AG20443 (cell line): Measurements from ENCODE around the gene ANP32B.
A peak's percentile ranks its signal among the peaks of the same experiment; 100 is the strongest.
"Not testable (repeated sequence)": the region's sequence is repeated elsewhere in the genome, so short reads cannot be mapped to it uniquely, and the experiment has no call there.

Source experiments
- DNase-seq: peaks from one replicate; pipeline ENCODE4 v3.0.0; 2012; ENCODE audit warnings: low spot score, mixed read lengths

The ANP32B gene

DNA sequence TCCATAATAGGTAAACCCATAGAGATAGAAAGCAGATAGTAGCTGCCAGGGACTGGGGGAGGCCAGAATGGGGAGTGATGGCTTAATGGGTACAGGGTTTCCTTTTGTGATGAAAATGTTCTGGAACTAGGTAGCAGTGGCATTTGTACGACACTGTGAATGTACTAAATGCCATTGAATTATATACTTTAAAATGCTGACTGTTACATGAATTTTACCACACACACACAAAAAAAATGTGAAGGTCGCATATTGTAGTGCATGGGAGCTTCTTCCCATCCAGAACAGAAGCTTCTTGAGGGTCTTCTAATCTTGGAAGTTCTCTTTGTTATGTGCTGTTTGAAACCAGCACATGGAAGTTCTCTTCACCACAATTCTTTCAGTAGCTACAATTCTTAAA is 19.9 kb upstream of the ANP32B start:
- DNase-seq, result no peak

- DNase-seq, result no peak
Measured at GRCh38 chr9:97964901-97965300, 18.2 kb upstream of the ANP32B start.

GRCh38 chr9:97966493-97966892 is 16.6 kb upstream of the ANP32B start:
- DNase-seq, result no peak

DNA sequence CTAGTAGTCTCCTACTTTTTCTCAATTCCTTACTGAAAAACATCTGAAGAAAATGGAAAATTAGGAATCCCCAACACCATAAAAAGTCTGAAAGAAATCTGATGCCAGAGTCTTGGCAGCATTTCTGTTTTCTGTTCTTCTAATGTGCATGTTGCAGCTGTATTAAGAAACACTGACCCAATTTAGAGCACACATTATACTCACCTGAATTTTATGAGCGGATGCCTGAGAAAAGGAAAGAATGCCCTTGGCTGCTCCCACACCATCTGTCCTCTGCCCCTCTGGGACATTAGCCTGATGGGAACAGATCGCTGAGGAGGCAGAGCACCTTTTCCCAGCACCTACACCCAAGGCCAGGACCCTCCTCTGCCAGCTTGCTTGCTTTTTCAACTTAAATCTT is 14.1 kb upstream of the ANP32B start:
- no peak for DNase-seq

GRCh38 chr9:97970165-97970564 is 13.0 kb upstream of the ANP32B start:
- DNase-seq, result no peak

GRCh38 chr9:97972753-97973152 is 10.4 kb upstream of the ANP32B start:
- DNase-seq, result no peak

- no peak for DNase-seq
Measured at GRCh38 chr9:97975376-97975775, 7.8 kb upstream of the ANP32B start.

- not testable (repeated sequence) for DNase-seq
Measured at GRCh38 chr9:97976633-97977032, 6.5 kb upstream of the ANP32B start.

DNA sequence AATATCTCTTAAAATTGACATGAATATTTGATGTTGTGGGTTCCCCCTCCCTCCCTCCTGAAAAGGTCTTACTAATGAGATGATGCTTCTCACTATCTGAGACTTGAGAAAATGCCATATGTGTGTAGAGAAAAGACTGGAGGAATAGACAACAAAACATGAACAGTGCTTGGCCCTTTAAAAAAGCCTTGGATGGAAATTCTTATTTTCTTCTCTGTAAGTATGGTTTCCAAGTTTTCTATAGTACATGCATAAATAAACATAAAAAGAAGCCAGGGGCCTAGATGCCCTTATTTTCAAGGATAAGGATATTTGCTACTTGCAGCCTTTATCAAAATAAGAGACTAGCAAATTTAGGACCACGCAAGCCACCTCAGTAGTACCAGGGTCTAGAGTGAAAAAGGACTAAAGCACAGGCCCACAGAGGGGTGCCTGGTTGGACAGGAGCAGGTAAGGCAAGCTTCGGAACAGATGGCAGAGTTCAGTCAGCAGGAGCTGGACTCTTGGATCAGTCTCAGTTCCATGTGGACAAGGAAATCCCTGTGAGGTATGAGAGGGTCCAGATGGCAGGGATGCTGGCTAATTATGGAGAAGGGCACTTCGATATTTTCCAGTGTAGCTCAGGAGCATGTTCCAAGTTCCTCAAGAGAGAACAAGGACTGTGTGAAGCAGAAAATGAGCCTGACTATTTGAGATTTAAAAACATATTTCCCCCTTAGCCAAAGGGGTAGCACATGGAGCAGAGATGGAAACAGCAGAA is 4.6 kb upstream of the ANP32B start:
- no peak for DNase-seq

DNA sequence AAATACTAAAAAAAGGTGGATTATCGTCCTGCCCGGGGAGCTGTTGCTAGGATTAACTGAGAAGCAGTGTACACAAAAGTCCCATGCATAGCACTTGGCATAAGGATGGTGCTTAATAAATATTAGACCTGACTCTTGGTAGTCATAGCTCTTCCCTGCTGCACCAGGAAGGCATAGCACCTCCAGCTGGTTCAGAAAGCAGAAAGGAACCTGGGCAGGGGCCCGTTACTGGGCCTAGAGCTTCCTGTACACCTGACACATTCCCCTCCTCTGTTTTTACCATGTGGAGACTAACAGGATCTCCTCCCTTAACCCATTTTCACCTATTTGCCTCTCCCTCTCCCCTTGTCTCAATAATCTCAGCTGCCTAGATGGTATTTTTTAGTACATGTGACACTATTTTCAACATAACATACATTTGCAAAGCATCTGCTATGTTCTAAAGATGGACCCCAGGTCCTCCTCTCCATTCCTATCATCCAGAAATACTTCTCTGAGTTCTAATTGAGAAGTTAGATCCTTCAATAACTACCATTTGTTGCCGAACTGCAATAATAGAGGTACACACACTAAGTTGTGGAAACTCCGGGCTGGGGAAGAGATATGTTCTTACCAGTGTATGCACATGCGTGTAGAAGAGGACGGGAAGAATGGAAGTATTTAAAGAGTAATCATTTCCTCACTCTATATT is 3.2 kb upstream of the ANP32B start:
- no peak for DNase-seq

DNA sequence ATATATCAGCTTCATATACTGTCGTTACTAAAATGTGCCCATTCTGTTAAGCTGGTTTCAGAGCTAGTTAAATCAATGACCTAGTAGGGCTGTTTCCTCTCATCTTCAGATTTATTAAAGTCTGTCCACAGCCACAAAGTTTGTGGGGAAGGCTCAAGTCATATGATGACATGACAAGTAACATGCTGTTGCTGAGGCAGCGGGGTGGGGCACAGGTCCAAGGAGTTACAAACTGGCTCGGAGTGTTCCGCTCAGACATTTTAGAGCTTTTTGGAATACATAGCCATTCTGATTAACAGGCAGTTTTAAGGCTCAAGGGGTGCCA is 2.7 kb upstream of the ANP32B start:
- DNase-seq, result peak; percentile 44

GRCh38 chr9:97980918-97981845 is 2.0 kb upstream of the ANP32B start:
- peak; percentile 20 for DNase-seq

- DNase-seq, result no peak
Measured at GRCh38 chr9:97981846-97982682, 1.1 kb upstream of the ANP32B start.

DNA sequence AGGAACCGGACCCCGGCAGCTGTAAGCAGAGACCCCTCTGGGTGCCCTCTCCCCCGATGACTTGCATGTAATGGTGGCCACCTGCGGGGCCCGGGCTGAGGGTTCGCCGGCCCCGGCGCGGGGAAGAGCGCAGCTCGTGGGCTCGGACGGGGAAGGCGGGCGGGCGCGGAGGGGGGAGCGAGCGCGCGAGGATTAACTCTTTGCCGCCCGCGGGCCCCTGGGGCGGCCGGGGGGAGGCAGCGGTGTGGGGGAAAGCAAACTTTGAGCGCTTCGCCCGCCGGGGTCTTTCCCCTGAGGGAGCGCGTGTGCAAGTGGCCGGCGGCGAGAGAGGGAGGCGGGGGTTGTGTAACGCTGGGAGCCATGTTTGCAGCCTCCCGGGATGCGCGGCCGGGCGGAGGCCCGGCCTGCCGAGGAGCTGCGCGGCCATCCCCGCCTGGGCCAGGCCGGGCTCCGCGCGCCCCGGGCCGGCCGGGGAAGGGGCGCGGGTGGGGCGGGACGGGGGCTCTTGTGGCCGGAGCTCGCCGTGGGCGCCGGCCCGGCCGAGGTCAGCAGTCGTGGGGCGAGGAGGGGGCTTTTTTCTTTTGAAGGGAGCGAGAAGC is 547 bp downstream of the ANP32B start:
- peak; percentile 67 for DNase-seq

GRCh38 chr9:97984188-97985057 is 1.3 kb downstream of the ANP32B start:
- DNase-seq, result peak; percentile 91

DNA sequence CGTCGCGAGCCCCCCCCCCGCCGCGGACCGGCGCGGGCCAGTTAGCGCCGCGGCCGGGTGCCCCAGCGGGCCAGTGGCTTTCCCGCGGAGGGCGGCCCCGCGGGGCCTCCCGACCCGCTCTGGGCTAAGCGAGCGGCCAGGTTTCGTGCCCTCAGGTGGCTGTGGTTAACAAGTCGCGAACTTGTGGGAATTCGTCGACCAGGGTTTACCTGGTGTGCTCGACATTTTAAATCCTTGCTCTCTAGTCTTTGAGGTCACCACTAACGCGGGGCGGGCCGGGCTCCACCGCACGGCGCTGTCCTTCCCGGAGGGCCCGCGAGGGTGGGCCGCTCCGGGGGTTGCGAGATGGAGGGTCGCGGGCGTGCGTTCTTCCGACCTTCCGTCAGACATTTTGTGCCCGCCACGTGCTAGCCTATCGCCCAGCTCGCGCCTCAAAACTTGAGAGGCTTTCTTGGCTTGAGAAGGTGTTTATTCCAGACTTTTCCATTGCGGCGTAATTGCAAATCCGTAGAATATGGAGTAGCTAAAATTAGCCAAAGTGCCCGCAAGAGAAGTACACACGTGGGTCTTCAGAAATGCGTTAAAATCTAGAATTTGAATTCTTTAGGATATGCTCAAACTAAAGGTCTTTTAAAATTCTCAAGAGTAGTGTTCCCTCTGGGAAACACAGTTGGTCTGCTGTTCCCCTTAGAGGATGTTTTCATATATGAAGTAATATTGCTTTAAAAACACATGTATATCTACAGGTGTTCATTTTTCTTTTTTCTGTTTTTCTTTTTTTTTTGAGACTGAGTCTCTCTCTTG is 2.1 kb downstream of the ANP32B start:
- DNase-seq, result no peak

DNA sequence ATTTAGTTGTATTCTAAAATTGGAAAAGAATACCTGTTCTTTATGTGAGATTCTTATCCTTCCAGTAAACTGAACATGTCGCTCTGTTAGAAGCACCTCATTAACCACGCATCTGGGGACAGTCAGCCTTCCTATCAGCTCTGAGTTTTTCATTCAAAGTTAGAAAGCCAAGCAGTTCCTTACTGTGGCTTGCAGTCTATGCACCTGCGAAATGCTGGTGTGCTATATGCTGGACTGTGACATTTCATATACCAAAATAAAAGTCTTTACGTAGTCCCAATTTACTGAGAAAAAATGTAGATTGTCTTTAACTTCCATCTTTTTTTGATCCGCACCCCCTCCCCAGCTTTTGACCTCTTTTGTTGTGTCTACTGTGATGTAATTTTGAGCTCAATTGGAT is 4.3 kb downstream of the ANP32B start:
- DNase-seq, result no peak

DNA sequence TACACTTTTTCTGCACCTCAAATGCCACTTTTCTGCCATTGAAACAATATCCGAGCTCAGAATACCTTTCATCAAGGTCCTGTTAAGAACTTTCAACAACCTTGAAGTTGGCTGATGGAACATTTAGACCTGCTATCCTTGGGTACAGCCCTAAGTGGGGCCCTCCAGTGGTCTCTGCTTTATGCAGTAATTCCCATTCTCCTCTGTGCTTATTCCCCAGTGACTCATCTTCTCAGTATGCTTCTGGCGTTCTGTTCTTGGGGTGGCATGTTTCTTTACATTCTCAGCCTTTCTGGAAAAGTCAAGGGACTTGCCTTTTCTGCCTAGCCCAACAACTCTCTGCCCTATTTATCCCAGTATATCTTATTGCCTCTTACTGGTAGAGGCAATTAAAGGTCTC is 7.1 kb downstream of the ANP32B start:
- peak; percentile 64 for DNase-seq

DNA sequence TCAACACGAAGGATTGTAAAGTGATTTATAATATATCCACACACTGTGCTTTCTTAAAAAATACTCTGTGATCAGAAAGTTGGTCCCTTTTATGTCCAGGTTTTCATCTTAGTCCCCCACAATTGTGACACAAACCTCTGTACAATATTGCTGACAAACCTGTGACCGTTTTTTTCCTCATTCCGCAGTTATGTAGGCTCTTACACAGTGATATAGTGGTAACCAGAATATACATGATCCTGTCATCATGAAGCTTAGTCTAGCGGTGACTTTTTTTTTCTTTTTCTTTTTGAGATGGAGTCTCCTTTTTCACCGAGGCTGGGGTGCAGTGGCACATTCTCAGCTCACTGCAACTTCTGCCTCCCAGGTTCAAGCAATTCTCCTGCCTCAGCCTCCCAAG is 8.7 kb downstream of the ANP32B start:
- no peak for DNase-seq

GRCh38 chr9:97992219-97992618 is 9.1 kb downstream of the ANP32B start:
- no peak for DNase-seq
